ENCODE data around the gene MAP4.

Gene MAP4

DNA sequence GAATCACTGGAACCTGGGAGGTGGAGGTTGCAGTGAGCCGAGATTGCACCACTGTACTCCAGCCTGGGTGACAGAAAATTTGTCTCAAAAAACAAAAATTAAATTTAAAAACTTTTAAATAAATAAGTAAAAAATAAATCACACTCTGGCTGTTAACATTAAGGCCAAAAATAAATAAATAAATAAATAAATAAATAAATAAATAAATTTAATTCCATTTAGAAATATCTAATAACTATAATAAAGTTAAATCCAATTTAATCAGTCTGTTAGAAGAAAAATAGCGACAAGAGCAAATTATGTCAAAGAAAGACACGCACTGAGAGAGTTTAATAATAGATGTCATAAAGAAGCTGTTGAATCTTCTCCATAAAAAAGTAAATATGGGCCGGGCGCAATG lies 13.4 kb downstream of the MAP4 start:
- DNase-seq (ENCODE audit: low read depth): no peak
- no peak overlapping the region for H3K4me3 ChIP-seq (ENCODE audit: low read depth, low read length)
- TF ChIP-seq, protein P1, sequence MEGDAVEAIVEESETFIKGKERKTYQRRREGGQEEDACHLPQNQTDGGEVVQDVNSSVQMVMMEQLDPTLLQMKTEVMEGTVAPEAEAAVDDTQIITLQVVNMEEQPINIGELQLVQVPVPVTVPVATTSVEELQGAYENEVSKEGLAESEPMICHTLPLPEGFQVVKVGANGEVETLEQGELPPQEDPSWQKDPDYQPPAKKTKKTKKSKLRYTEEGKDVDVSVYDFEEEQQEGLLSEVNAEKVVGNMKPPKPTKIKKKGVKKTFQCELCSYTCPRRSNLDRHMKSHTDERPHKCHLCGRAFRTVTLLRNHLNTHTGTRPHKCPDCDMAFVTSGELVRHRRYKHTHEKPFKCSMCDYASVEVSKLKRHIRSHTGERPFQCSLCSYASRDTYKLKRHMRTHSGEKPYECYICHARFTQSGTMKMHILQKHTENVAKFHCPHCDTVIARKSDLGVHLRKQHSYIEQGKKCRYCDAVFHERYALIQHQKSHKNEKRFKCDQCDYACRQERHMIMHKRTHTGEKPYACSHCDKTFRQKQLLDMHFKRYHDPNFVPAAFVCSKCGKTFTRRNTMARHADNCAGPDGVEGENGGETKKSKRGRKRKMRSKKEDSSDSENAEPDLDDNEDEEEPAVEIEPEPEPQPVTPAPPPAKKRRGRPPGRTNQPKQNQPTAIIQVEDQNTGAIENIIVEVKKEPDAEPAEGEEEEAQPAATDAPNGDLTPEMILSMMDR (IDR thresholded peaks at IDR 0.05; ENCODE audit: insufficient read depth, low read depth, low read length, missing control alignments): no peak

DNA sequence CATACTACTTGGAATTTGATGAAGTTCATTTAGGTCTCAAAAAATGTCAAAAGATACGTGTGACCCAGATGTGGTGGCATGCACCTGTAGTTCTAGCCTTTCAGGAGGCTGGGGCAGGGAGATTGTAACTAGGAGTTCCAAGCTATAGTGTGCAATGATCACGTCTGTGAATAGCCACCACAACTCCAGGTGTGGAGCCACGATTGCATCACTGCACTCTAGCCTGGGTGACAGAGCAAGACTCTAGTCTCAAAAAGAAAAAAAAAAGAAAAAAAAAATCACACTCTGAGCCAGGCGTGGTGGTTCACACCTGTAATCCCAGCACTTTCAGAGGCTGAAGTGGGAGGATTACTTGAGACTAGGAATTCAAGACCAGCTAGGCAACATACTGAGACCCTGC lies 14.2 kb downstream of the MAP4 start:
- H3K4me3 ChIP-seq (ENCODE audit: low read depth, low read length): no peak overlapping the region
- no peak for DNase-seq (ENCODE audit: low read depth)
- TF ChIP-seq, protein P1 (IDR thresholded peaks at IDR 0.05; ENCODE audit: insufficient read depth, low read depth, low read length, missing control alignments): no peak

DNA sequence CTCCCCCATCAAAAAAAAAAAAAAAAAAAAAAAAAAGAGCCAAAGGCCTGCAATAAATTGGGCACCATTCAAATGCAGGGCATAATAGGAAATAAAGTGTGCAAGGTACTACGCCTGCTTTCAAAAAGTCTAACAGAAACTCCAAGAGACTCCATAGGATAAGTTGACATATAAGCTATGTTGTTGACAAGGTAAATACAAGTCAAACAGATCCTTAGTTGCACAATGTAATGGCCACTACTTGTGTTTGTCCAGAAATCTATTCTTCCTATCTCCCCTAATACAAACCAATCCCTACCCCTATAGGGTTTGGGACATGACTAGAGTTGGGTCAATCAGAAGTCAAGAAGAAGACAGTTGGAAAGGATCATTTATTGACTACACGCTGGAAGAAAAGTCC lies 16.0 kb downstream of the MAP4 start:
- TF ChIP-seq, protein P1 (IDR thresholded peaks at IDR 0.05; ENCODE audit: insufficient read depth, low read depth, low read length, missing control alignments): no peak
- DNase-seq (ENCODE audit: low read depth): no peak
- H3K4me3 ChIP-seq (ENCODE audit: low read depth, low read length): no peak overlapping the region

DNA sequence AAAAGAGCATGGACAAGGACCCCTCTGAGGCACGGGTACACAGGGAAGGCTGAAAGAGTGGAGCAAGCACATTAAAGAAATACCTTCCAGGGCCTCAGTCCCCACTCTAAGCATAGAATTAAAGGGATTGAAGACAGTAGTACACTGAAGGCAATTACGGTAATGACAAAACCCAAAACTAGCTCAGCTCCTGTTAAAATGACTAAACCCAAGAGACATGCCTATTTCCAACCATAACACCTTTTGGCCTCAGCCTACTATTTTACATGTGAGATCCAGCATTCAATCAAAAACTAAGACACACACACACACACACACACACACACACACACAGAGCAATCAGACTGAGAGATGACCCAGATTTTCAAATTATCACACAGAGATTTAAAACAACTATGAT lies 19.8 kb downstream of the MAP4 start:
- TF ChIP-seq, protein P1 (IDR thresholded peaks at IDR 0.05; ENCODE audit: insufficient read depth, low read depth, low read length, missing control alignments): no peak
- no peak overlapping the region for H3K4me3 ChIP-seq (ENCODE audit: low read depth, low read length)

DNA sequence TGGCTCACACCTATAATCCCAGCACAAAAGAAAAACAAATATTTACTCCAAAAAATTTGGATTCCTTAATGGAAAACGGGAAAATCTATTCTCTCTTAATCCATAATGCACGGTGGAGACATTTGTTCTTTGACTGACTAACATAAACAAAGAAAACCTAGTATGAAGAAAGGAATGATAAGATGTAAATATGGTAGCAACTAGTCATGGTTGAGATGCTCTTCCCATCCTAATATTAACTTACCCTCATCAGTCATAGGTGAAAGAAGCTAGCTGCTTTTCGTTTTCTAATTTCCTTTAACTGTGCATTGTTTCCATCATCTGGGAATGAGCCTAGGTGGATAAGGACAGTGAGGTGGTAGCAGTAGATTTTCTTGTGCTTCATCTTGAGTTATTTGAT lies 22.0 kb downstream of the MAP4 start:
- TF ChIP-seq, protein P1 (IDR thresholded peaks at IDR 0.05; ENCODE audit: insufficient read depth, low read depth, low read length, missing control alignments): no peak
- no peak for DNase-seq (ENCODE audit: low read depth)
- no peak overlapping the region for H3K4me3 ChIP-seq (ENCODE audit: low read depth, low read length)

More for the DNA sequence above, 19.8 kb downstream of the MAP4 start:
- DNase-seq (ENCODE audit: low read depth): no peak

DNA sequence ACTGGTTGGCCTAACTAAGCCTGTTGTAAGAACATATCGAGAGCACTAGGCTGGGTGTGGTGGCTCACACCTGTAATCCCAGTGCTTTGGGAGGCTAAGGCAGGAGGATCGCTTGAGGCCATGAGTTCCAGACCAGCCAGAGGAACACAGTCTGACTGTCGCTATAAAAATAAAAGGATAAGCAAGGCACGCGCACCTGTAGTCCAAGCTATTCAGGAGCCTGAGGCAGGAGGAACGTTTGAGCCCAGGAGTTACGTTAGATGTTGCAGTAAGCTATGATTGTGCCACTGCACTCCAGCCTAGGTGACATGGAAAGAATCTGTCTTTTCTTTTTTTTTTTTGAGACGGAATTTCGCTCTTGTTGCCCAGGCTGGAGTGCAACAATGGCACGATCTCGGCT lies 24.9 kb downstream of the MAP4 start:
- no peak for DNase-seq (ENCODE audit: low read depth)
- TF ChIP-seq, protein P1 (IDR thresholded peaks at IDR 0.05; ENCODE audit: insufficient read depth, low read depth, low read length, missing control alignments): no peak
- H3K4me3 ChIP-seq (ENCODE audit: low read depth, low read length): no peak overlapping the region

DNA sequence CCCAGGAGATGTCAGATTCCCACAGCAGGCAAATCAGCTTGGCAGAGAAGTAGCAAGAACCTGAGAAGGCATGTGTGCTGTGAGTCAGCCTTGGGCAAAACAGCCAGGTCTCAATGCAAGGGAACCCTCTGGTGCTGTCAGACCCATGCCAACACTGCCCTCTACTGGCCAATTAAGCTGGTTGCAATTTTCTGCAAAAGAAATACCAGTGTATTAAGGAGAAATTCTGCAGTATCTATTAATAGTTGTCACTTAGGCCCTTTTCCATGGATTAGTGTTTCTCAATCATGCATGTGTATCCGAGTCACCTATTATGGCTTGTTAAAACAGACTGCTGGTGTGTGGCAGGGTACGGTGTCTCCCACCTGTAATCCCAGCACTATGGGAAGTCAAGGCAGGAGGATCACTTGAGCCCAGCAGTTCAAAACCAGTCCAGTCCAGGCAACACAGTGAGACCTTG lies 26.2 kb downstream of the MAP4 start:
- H3K4me3 ChIP-seq (ENCODE audit: low read depth, low read length): no peak overlapping the region
- TF ChIP-seq, protein P1 (IDR thresholded peaks at IDR 0.05; ENCODE audit: insufficient read depth, low read depth, low read length, missing control alignments): peak; percentile 85
- DNase-seq (ENCODE audit: low read depth): peak; percentile 89

Measured in GM12865 (cell line).